Fibroblast of villous mesenchyme (primary cell): ENCODE results near the gene VOPP1. TPM values are rescaled to one million over a fixed set of nuclear protein-coding genes. Genes with fewer than 3 reads are reported as not detected.

ENCODE experiments used
- DNase-seq: peaks from one replicate; pipeline ENCODE4 v3.0.0-alpha.2; 2010; ENCODE audit warnings: low read depth
- H3K4me3 ChIP-seq: 2 replicates; pipeline ENCODE4 v1.5.1; 2011; ENCODE audit warnings: low read depth, mild to moderate bottlenecking, low read length
- CTCF ChIP-seq: IDR thresholded peaks from 2 replicates; pipeline ENCODE4 v1.5.1; 2012; ENCODE audit warnings: low read depth, mild to moderate bottlenecking, low read length; ENCODE audit not compliant: insufficient read depth
- total RNA-seq: library from RNA; depleted of rRNA; stranded (reverse); fragments of >200 nt; gene quantifications from 2 replicates; pipeline ENCODE4 v1.2.3, GENCODE V29; 2012

VOPP1 gene
- total RNA-seq, 1 donor, result 81.2 TPM

GRCh38 chr7:55484834-55485233 is 87.5 kb downstream of the VOPP1 start:
- DNase-seq, result no peak
- no peak for TF ChIP-seq CTCF
- H3K4me3 ChIP-seq, result no peak overlapping the region

- TF ChIP-seq CTCF, result no peak
- DNase-seq, result no peak
These were observed 88.1 kb downstream of the VOPP1 start for GRCh38 chr7:55484241-55484640.

GRCh38 chr7:55483046-55483445 is 89.3 kb downstream of the VOPP1 start:
- DNase-seq, result no peak
- H3K4me3 ChIP-seq, result no peak overlapping the region
- no peak for TF ChIP-seq CTCF

More at GRCh38 chr7:55484241-55484640, 88.1 kb downstream of the VOPP1 start:
- no peak overlapping the region for H3K4me3 ChIP-seq

- H3K4me3 ChIP-seq, result no peak overlapping the region
- TF ChIP-seq CTCF, result no peak
- DNase-seq, result no peak
These were observed 91.1 kb downstream of the VOPP1 start for GRCh38 chr7:55481155-55481554.

- DNase-seq, result no peak
- TF ChIP-seq CTCF, result no peak
- no peak overlapping the region for H3K4me3 ChIP-seq
These were observed 93.6 kb downstream of the VOPP1 start for GRCh38 chr7:55478700-55479099.

GRCh38 chr7:55477781-55478374 is 94.4 kb downstream of the VOPP1 start:
- no peak for TF ChIP-seq CTCF
- peak; percentile 87 for DNase-seq
- H3K4me3 ChIP-seq, result no peak overlapping the region
